Esophagus (tissue), 2 donors: Measurements from ENCODE around the gene DMRTA2. TPM values are rescaled to one million over a fixed set of nuclear protein-coding genes. Genes with fewer than 3 reads are reported as not detected.

Experiments
- H3K27ac ChIP-seq, 2 donors: one replicate each; pipeline ENCODE4 v1.5.1; 2013; ENCODE audit warnings: low read depth in 2 of 2, mild to moderate bottlenecking in 2 of 2, inconsistent platforms in 1 of 2, low read length in 1 of 2, moderate library complexity in 1 of 2
- H3K27me3 ChIP-seq, 2 donors: one replicate each; pipeline ENCODE4 v1.6.1; 2013; ENCODE audit warnings: low read length in 2 of 2, control low read depth in 1 of 2, mild to moderate bottlenecking in 1 of 2; ENCODE audit not compliant: insufficient read depth in 2 of 2, control insufficient read depth in 1 of 2
- H3K36me3 ChIP-seq, 2 donors: one replicate each; pipeline ENCODE4 v1.6.1; 2013; ENCODE audit warnings: low read length in 1 of 2; ENCODE audit not compliant: control insufficient read depth in 2 of 2, insufficient read depth in 2 of 2
- H3K4me1 ChIP-seq, 2 donors: one replicate each; pipeline ENCODE4 v1.6.1; 2013; ENCODE audit warnings: low read length in 1 of 2; ENCODE audit not compliant: control insufficient read depth in 2 of 2, insufficient read depth in 2 of 2
- H3K4me3 ChIP-seq, 2 donors: one replicate each; pipeline ENCODE4 v1.5.1; 2013; ENCODE audit warnings: low read length in 2 of 2, mild to moderate bottlenecking in 2 of 2, low read depth in 1 of 2, moderate library complexity in 1 of 2
- H3K9me3 ChIP-seq, 2 donors: one replicate each; pipeline ENCODE4 v1.6.1; 2013; ENCODE audit warnings: mild to moderate bottlenecking in 2 of 2, low read depth in 1 of 2, low read length in 1 of 2, moderate library complexity in 1 of 2; ENCODE audit not compliant: control insufficient read depth in 2 of 2, insufficient read depth in 1 of 2
- WGBS, 2 donors: extraction: QIAGEN DNeasy Blood & Tissue Kit; methylation state at CpG; one replicate each; pipeline ENCODE4 v1.1.7; 2013; 5-methylcytosine and 5-hydroxymethylcytosine counted together
- polyA plus RNA-seq, 2 donors: library from polyadenylated mRNA; stranded (reverse); fragments of 200-250 nt; gene quantifications; one replicate each; pipeline ENCODE4 v1.2.3, GENCODE V29; 2013
- donor health status: healthy with polysubstance abuse.
- donor health status: Bipolar disorder and iron deficiency.

The DMRTA2 gene
- polyA plus RNA-seq = 1 to 10 TPM in 1 of 2 donors, under 1 TPM in 1; 0.98 to 1.5 TPM

GRCh38 chr1:50422946-50423669 is at the start of gene DMRTA2:
TSS of gene DMRTA2 (minus strand) at chr1:50423443. CDS start at chr1:50421536, 1,907 bp downstream.
- peak within 1 kb of the TSS; percentile 52 to 65 for H3K4me3 ChIP-seq
- 2 to 3% methylated on average over 61 of the region's 61 CpGs for WGBS, 2 donors
- H3K27ac ChIP-seq = no peak within 1 kb of the TSS
- no peaks in the 10 kb centered on the region for H3K36me3 ChIP-seq
- peaks cover 0 to 13% of the 10 kb centered on the region in 2 donors for H3K9me3 ChIP-seq
- H3K27me3 ChIP-seq = peaks cover 0 to 40% of the 10 kb centered on the region in 2 donors
- peaks cover 3 to 17% of the 10 kb centered on the region in 2 donors for H3K4me1 ChIP-seq

GRCh38 chr1:50471967-50472366 is 48.7 kb upstream of the DMRTA2 start:
- H3K4me1 ChIP-seq = no peaks in the 10 kb centered on the region
- no peak overlapping the region for H3K4me3 ChIP-seq
- no peak overlapping the region for H3K27ac ChIP-seq
- 89 to 95% methylated on average over 3 of the region's 3 CpGs for WGBS, 2 donors
- H3K36me3 ChIP-seq = no peaks in the 10 kb centered on the region
- no peaks in the 10 kb centered on the region for H3K27me3 ChIP-seq
- H3K9me3 ChIP-seq = no peaks in the 10 kb centered on the region

- 89 to 94% methylated on average over 2 of the region's 2 CpGs for WGBS, 2 donors
- Histone ChIP-seq H3K9me3 (no peaks in the 10 kb centered on the region), H3K27me3 (no peaks in the 10 kb centered on the region), H3K4me1 (no peaks in the 10 kb centered on the region), H3K27ac (no peak overlapping the region), H3K4me3 (no peak overlapping the region), H3K36me3 (peaks cover 3 to 4% of the 10 kb centered on the region in 2 donors)
Measured at GRCh38 chr1:50462964-50463363, 39.7 kb upstream of the DMRTA2 start.

- H3K36me3 ChIP-seq = peaks cover 3 to 7% of the 10 kb centered on the region in 2 donors
- H3K4me1 ChIP-seq = no peaks in the 10 kb centered on the region
- H3K4me3 ChIP-seq = no peak overlapping the region
- H3K27me3 ChIP-seq = no peaks in the 10 kb centered on the region
- no peaks in the 10 kb centered on the region for H3K9me3 ChIP-seq
- 91 to 93% methylated on average over 5 of the region's 5 CpGs for WGBS, 2 donors
- no peak overlapping the region for H3K27ac ChIP-seq
Measured at GRCh38 chr1:50458507-50458906, 35.3 kb upstream of the DMRTA2 start.

- Histone ChIP-seq H3K36me3 (peaks cover 0 to 3% of the 10 kb centered on the region in 2 donors), H3K27me3 (no peaks in the 10 kb centered on the region), H3K4me3 (no peak overlapping the region), H3K27ac (no peak overlapping the region), H3K9me3 (no peaks in the 10 kb centered on the region), H3K4me1 (no peaks in the 10 kb centered on the region)
- 91 to 100% methylated on average over 1 of the region's 1 CpG for WGBS, 2 donors
Measured at GRCh38 chr1:50454911-50455310, 31.7 kb upstream of the DMRTA2 start.

- H3K27me3 ChIP-seq = no peaks in the 10 kb centered on the region
- H3K4me3 ChIP-seq = no peak overlapping the region
- no peaks in the 10 kb centered on the region for H3K9me3 ChIP-seq
- peaks cover 0 to 3% of the 10 kb centered on the region in 2 donors for H3K36me3 ChIP-seq
- 85 to 90% methylated on average over 7 of the region's 7 CpGs for WGBS, 2 donors
- no peaks in the 10 kb centered on the region for H3K4me1 ChIP-seq
- H3K27ac ChIP-seq = no peak overlapping the region
Measured at GRCh38 chr1:50453266-50453665, 30.0 kb upstream of the DMRTA2 start.

- 94 to 95% methylated on average over 1 of the region's 1 CpG for WGBS, 2 donors
- H3K27ac ChIP-seq = no peak overlapping the region
- no peaks in the 10 kb centered on the region for H3K4me1 ChIP-seq
- H3K4me3 ChIP-seq = no peak overlapping the region
- no peaks in the 10 kb centered on the region for H3K9me3 ChIP-seq
- no peaks in the 10 kb centered on the region for H3K27me3 ChIP-seq
- H3K36me3 ChIP-seq = peaks cover 0 to 3% of the 10 kb centered on the region in 2 donors
Measured at GRCh38 chr1:50452700-50453099, 29.5 kb upstream of the DMRTA2 start.

GRCh38 chr1:50450861-50451653 is 27.8 kb upstream of the DMRTA2 start:
- WGBS, 2 donors = 83 to 90% methylated on average over 4 of the region's 4 CpGs
- Histone ChIP-seq H3K27me3 (no peaks in the 10 kb centered on the region), H3K4me1 (no peaks in the 10 kb centered on the region), H3K9me3 (no peaks in the 10 kb centered on the region), H3K36me3 (peaks cover 0 to 3% of the 10 kb centered on the region in 2 donors), H3K27ac (no peak overlapping the region), H3K4me3 (no peak overlapping the region)

GRCh38 chr1:50447961-50448360 is 24.7 kb upstream of the DMRTA2 start:
- no peak overlapping the region for H3K27ac ChIP-seq
- H3K4me1 ChIP-seq = no peaks in the 10 kb centered on the region
- WGBS, 2 donors = 95 to 97% methylated on average over 1 of the region's 1 CpG
- no peaks in the 10 kb centered on the region for H3K27me3 ChIP-seq
- no peak overlapping the region for H3K4me3 ChIP-seq
- H3K36me3 ChIP-seq = peaks cover 0 to 4% of the 10 kb centered on the region in 2 donors
- no peaks in the 10 kb centered on the region for H3K9me3 ChIP-seq
